ENCODE data around the gene DEDD2. TPM values are rescaled to one million over a fixed set of nuclear protein-coding genes. Genes with fewer than 3 reads are reported as not detected.

The DEDD2 gene
- polyA plus RNA-seq, 1 donor from 2014 or later: 69.9 TPM

GRCh38 chr19:42214810-42215485 is 2.5 kb downstream of the DEDD2 start:
- H3K9me3 ChIP-seq (ENCODE audit: low read length): no peaks in the 10 kb centered on the region
- H2AFZ ChIP-seq (ENCODE audit: low read depth, low read length): no peak overlapping the region
- H3K79me2 ChIP-seq (replicated peaks; ENCODE audit: insufficient read depth, low read length): peaks cover 42% of the 10 kb centered on the region
- no peaks in the 10 kb centered on the region for H3F3A ChIP-seq (ENCODE audit: insufficient read depth, low read length, poor library complexity, severe bottlenecking)
- peak overlapping the region; percentile 97 for H3K4me3 ChIP-seq (ENCODE audit: low read length)
- no peak overlapping the region for H3K4me2 ChIP-seq (ENCODE audit: low read length)
- no peaks in the 10 kb centered on the region for H3K9me2 ChIP-seq (ENCODE audit: insufficient read depth, low read length)
- TF ChIP-seq SMC3 (conservative IDR thresholded peaks at IDR 0.05; ENCODE audit: poor library complexity): no peak
- TF ChIP-seq MXI1 (conservative IDR thresholded peaks at IDR 0.05; ENCODE audit: poor library complexity, severe bottlenecking): no peak
- no peak for TF ChIP-seq CTCF (IDR thresholded peaks at IDR 0.05; ENCODE audit: poor library complexity, severe bottlenecking)
- TF ChIP-seq RAD21 (conservative IDR thresholded peaks at IDR 0.05): no peak
- TF ChIP-seq TAF1 (IDR thresholded peaks at IDR 0.05; ENCODE audit: low read depth): no peak
- TF ChIP-seq EZH2 (IDR thresholded peaks at IDR 0.05; ENCODE audit: borderline replicate concordance, insufficient read depth, low read length, poor library complexity, severe bottlenecking): no peak
- no peak for TF ChIP-seq REST (IDR thresholded peaks at IDR 0.05; ENCODE audit: borderline replicate concordance)
- TF ChIP-seq POLR2AphosphoS5 (IDR thresholded peaks at IDR 0.05): no peak
- TF ChIP-seq EP300 (conservative IDR thresholded peaks at IDR 0.05; ENCODE audit: poor library complexity, severe bottlenecking): no peak
- H3K36me3 ChIP-seq (ENCODE audit: insufficient read depth, low read length): no peaks in the 10 kb centered on the region
- no peaks in the 10 kb centered on the region for H3K27me3 ChIP-seq (ENCODE audit: insufficient read depth, low read depth, low read length)
- H4K20me1 ChIP-seq (ENCODE audit: insufficient read depth): peaks cover 8% of the 10 kb centered on the region
- no peak overlapping the region for H3K9ac ChIP-seq (ENCODE audit: low read length)
- H3K27ac ChIP-seq (ENCODE audit: low read length): no peak overlapping the region

GRCh38 chr19:42212886-42213285 is 4.6 kb downstream of the DEDD2 start:
- no peaks in the 10 kb centered on the region for H3F3A ChIP-seq (ENCODE audit: insufficient read depth, low read length, poor library complexity, severe bottlenecking)
- no peaks in the 10 kb centered on the region for H3K9me3 ChIP-seq (ENCODE audit: low read length)
- TF ChIP-seq TAF1 (IDR thresholded peaks at IDR 0.05; ENCODE audit: low read depth) (no peak), POLR2AphosphoS5 (IDR thresholded peaks at IDR 0.05) (no peak)
- H3K4me3 ChIP-seq (ENCODE audit: low read length): no peak overlapping the region
- no peak overlapping the region for H3K27ac ChIP-seq (ENCODE audit: low read length)
- H3K79me2 ChIP-seq (replicated peaks; ENCODE audit: insufficient read depth, low read length): peaks cover 42% of the 10 kb centered on the region
- H3K9me2 ChIP-seq (ENCODE audit: insufficient read depth, low read length): no peaks in the 10 kb centered on the region
- peaks cover 8% of the 10 kb centered on the region for H4K20me1 ChIP-seq (ENCODE audit: insufficient read depth)
- no peak overlapping the region for H2AFZ ChIP-seq (ENCODE audit: low read depth, low read length)
- H3K4me2 ChIP-seq (ENCODE audit: low read length): no peak overlapping the region
- H3K27me3 ChIP-seq (ENCODE audit: insufficient read depth, low read depth, low read length): no peaks in the 10 kb centered on the region
- no peak overlapping the region for H3K9ac ChIP-seq (ENCODE audit: low read length)
- no peaks in the 10 kb centered on the region for H3K36me3 ChIP-seq (ENCODE audit: insufficient read depth, low read length)
